ENCODE data around the gene CCDC88B. TPM values are rescaled to one million over a fixed set of nuclear protein-coding genes. Genes with fewer than 3 reads are reported as not detected.

The CCDC88B gene
- total RNA-seq, 1 experiment from 2014 or later = 11.2 TPM

DNA sequence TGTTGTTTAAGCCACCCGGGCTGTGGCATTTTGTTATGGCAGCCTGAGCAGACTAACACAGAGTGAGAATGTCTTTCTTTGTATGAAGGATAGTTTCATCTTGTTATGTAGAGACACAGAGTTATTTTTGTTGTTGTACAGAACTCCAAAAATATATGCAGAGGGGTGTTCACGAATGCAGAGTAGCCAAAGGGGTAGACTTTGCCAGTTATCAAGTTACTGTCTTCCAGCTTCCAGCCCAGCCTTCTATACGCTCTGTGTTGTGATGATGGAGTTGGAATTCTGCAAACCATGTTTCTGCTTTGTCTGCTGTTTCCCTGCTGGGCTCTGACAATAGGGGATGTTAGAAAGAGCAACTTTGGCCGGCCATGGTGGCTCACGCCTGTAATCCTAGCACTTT lies 63.1 kb downstream of the CCDC88B start:
- WGBS (ENCODE audit: extremely low coverage, insufficient read length, low lambda C conversion rate) = no CpG with 5 or more reads among the region's 5 CpGs

More for the DNA sequence above, 63.1 kb downstream of the CCDC88B start:
- Histone ChIP-seq H2AFZ (ENCODE audit: low read length) (no peak overlapping the region), H2BK12ac (ENCODE audit: insufficient read length, low read depth, low read length) (no peak overlapping the region), H4K8ac (replicated peaks; ENCODE audit: insufficient read length, low read depth, low read length) (no peak overlapping the region), H3K27ac (ENCODE audit: insufficient read length, low read depth, low read length) (no peak overlapping the region), H2BK120ac (ENCODE audit: low read depth, low read length, poor library complexity, severe bottlenecking) (no peak overlapping the region), H3K56ac (ENCODE audit: insufficient read length, low read depth, low read length) (no peak overlapping the region), H3T11ph (ENCODE audit: low read length) (no peak overlapping the region), H2BK20ac (ENCODE audit: low read depth, low read length, poor library complexity, severe bottlenecking) (no peak overlapping the region), H4K5ac (ENCODE audit: insufficient read length, low read depth, low read length) (no peak overlapping the region), H4K20me1 (ENCODE audit: control insufficient read depth, insufficient read depth, insufficient read length) (peaks cover 3% of the 10 kb centered on the region), H3K14ac (ENCODE audit: insufficient read depth, low read length) (no peak overlapping the region), H3K27me3 (ENCODE audit: insufficient read depth, low read length) (no peaks in the 10 kb centered on the region), H2AK5ac (ENCODE audit: insufficient read length, low read length) (no peak overlapping the region), H2BK15ac (ENCODE audit: low read depth, low read length) (no peak overlapping the region), H3K79me1 (ENCODE audit: insufficient read depth, low read depth, low read length, poor library complexity, severe bottlenecking) (no peaks in the 10 kb centered on the region), H3K18ac (ENCODE audit: insufficient read length, low read depth, low read length) (no peak overlapping the region), H3K4me2 (ENCODE audit: insufficient read depth, insufficient read length, low read length) (no peak overlapping the region), H3K23ac (ENCODE audit: insufficient read length, low read depth, low read length) (no peak overlapping the region), H3K4me1 (ENCODE audit: insufficient read depth, low read length) (no peaks in the 10 kb centered on the region), H3K9ac (ENCODE audit: extremely low read depth, insufficient read length, low read length) (no peak overlapping the region), H3K23me2 (ENCODE audit: insufficient read length, low read depth, low read length, poor library complexity, severe bottlenecking) (no peaks in the 10 kb centered on the region), H4K91ac (ENCODE audit: insufficient read length, low read depth, low read length) (no peak overlapping the region), H3K9me3 (ENCODE audit: control insufficient read depth, low read depth, low read length) (no peaks in the 10 kb centered on the region), H2BK5ac (ENCODE audit: insufficient read length, low read length) (no peak overlapping the region), H3K4ac (ENCODE audit: low read depth, low read length) (no peak overlapping the region), H3K79me2 (ENCODE audit: insufficient read depth, low read length) (no peaks in the 10 kb centered on the region)
- Mint-ChIP-seq H3K4me3 (no peak overlapping the region; a peak in 1 of 5 replicates), H3K27ac (no peak overlapping the region; a peak in 1 of 7 replicates), H3K9me3 (peaks cover 4 to 11% of the 10 kb centered on the region in 2 experiments; a peak in 4 of 5 replicates), H3K27me3 (ENCODE audit: low read depth) (peaks cover 34% of the 10 kb centered on the region), H3K4me1 (peaks cover 20 to 24% of the 10 kb centered on the region in 2 experiments), H3K36me3 (ENCODE audit: insufficient read depth in 1 of 3, low read depth in 3 of 3) (peaks cover 0 to 6% (median 0%) of the 10 kb centered on the region in 3 experiments; a peak in 3 of 7 replicates)
- TF ChIP-seq CTCF (conservative IDR thresholded peaks at IDR 0.05) = no peak
- DNase-seq = no peak

All from H9 (cell line).